ENCODE data around the gene M1AP. TPM values are rescaled to one million over a fixed set of nuclear protein-coding genes. Genes with fewer than 3 reads are reported as not detected.

M1AP gene
- total RNA-seq, 1 experiment from 2014 or later, result not detected

DNA sequence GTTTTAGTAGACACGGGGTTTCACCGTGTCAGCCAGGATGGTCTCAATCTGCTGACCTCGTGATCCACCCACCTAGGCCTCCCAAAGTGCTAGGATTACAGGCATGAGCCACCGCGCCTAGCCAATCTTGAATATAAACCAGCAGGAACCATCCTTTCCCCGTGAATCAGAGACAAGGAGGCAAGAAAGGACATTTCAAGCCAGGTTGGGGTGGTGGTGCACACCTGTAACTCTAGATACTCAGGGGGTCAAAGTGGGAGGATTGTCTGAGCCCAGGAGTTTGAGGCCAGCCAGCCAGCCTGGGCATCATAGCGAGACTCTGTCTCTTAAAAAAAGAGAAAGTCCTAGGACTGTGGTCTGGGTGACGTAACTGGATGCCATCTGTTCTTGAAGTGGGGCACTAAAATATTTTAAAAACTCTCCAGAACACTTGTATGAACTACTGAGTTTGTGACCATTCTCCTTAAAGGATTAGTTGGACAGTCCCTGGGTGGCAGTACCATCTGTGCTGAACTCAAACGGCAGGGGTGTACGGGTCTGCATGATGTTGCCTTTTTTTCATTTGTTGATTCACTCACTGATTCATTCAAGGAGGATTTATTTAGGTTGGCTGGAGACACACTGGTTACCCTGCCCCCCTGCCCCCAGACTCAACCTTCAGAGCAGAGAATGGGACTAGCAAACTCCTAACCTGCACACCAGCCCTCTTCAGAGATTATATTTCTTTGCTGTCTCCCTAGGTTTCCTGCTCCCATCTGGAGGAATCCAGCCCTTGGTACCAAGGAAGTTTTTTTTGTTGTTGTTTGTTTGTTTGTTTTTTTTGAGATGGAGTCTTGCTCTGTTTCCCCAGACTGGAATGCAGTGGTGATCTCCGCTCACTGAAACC lies 136.8 kb downstream of the M1AP start:
- Histone ChIP-seq H3K27ac (no peak overlapping the region), H3K27me3 (no peaks in the 10 kb centered on the region), H3K4me3 (no peak overlapping the region), H3K36me3 (no peaks in the 10 kb centered on the region), H3K9me3 (replicated peaks) (no peaks in the 10 kb centered on the region), H3K4me1 (peaks cover 8% of the 10 kb centered on the region; the same call in 1 of the 2 replicates)
- DNase-seq, result peak in 1 of 2 experiments; percentile 38

DNA sequence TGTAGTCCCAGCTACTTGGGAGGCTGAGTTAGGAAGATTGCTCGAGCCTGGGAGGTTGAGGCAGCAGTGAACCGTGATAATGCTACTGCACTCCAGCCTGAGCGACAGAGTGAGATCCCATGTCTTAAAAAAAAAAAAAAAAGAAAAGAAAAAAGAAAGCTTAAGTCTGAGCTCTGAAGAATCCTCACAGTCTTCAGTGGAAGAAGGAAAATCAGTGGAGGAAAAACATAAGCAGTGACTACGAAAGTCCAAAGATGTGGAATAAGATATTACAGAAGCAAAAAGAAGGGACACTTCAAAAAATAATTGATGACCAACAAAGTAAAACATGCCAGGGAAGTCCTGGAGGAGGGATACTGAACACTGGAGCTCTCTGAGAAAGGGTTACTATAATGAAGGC lies 137.9 kb downstream of the M1AP start:
- Histone ChIP-seq H3K9me3 (replicated peaks) (no peaks in the 10 kb centered on the region), H3K27ac (no peak overlapping the region), H3K27me3 (no peaks in the 10 kb centered on the region), H3K4me1 (peaks cover 8% of the 10 kb centered on the region; the same call in 1 of the 2 replicates), H3K4me3 (no peak overlapping the region), H3K36me3 (no peaks in the 10 kb centered on the region)
- DNase-seq, result no peak

DNA sequence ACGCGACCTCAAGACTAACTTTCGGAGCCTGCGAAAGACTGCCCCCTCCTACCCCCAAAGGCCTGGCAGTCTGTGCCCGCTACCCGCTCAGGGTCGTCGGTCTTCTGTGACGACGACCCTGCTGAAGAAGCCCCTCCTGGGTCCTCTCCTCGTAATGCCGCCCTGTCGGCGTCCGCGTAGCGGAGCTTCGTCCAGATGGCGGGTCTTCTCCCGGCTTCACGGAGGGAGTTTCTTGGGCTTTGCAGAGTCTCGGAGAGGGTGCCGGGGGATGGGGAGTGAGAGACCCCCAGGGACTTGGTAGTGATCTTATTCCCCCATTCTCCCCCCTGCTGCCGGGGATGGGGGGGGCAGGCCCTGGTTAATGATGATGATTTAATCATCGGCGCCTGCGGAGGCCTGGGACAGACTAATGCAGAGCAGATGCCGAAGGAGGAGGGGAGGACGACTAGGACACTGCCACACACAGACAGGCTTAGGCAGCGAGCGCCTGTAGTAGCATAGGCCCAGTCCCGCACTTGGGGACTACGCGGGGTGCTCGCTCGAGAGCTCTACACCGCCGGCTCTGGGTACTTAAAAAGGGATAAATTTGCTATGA lies 140.1 kb downstream of the M1AP start:
- DNase-seq, result peak; percentile 55 to 58
- Histone ChIP-seq H3K27me3 (no peaks in the 10 kb centered on the region), H3K4me1 (peaks cover 8% of the 10 kb centered on the region; the same call in 1 of the 2 replicates), H3K27ac (peak overlapping the region; percentile 95), H3K36me3 (no peaks in the 10 kb centered on the region), H3K9me3 (replicated peaks) (no peaks in the 10 kb centered on the region), H3K4me3 (peak overlapping the region; percentile 89)

Other genes starting within 250 kb of the M1AP start
- 0.43 and 0.48 TPM in 2 replicates for gene C2orf81, start 226.7 kb downstream of the M1AP start, total RNA-seq (2014; rRNA removed; shearing (Covaris generic))
- 28.3 and 33.1 TPM in 2 replicates for gene WDR54, start 226.6 kb downstream of the M1AP start, total RNA-seq (2014; rRNA removed; shearing (Covaris generic))
- 47.4 and 50.4 TPM in 2 replicates for gene RTKN, start 206.4 kb downstream of the M1AP start, total RNA-seq (2014; rRNA removed; shearing (Covaris generic))
- 9.0 and 14.2 TPM in 2 replicates for gene INO80B, start 193.2 kb downstream of the M1AP start, total RNA-seq (2014; rRNA removed; shearing (Covaris generic))
- gene WBP1, start 189.9 kb downstream of the M1AP start, total RNA-seq (2014; rRNA removed; shearing (Covaris generic)), result 40.7 and 40.8 TPM in 2 replicates
- 51.7 and 52.8 TPM in 2 replicates for gene MOGS, start 182.9 kb downstream of the M1AP start, total RNA-seq (2014; rRNA removed; shearing (Covaris generic))
- 49.6 and 62.0 TPM in 2 replicates for gene MRPL53, start 175.7 kb downstream of the M1AP start, total RNA-seq (2014; rRNA removed; shearing (Covaris generic))
- gene CCDC142, start 165.3 kb downstream of the M1AP start, total RNA-seq (2014; rRNA removed; shearing (Covaris generic)), result 22.0 and 24.0 TPM in 2 replicates
- gene TTC31, start 165.2 kb downstream of the M1AP start, total RNA-seq (2014; rRNA removed; shearing (Covaris generic)), result 14.9 and 21.0 TPM in 2 replicates
- 0.58 and 1.3 TPM in 2 replicates for gene LBX2, start 148.7 kb downstream of the M1AP start, total RNA-seq (2014; rRNA removed; shearing (Covaris generic))
- 23.8 and 30.5 TPM in 2 replicates for gene PCGF1, start 140.6 kb downstream of the M1AP start, total RNA-seq (2014; rRNA removed; shearing (Covaris generic))
- gene TLX2, start 133.9 kb downstream of the M1AP start, total RNA-seq (2014; rRNA removed; shearing (Covaris generic)), result not detected in 2 replicates
- 0.30 and 0.61 TPM in 2 replicates for gene DQX1, start 122.1 kb downstream of the M1AP start, total RNA-seq (2014; rRNA removed; shearing (Covaris generic))
- 125 and 132 TPM in 2 replicates for gene AUP1, start 118.6 kb downstream of the M1AP start, total RNA-seq (2014; rRNA removed; shearing (Covaris generic))
- 42.6 and 46.3 TPM in 2 replicates for gene HTRA2, start 118.4 kb downstream of the M1AP start, total RNA-seq (2014; rRNA removed; shearing (Covaris generic))
- 16.8 and 19.0 TPM in 2 replicates for gene LOXL3, start 94.4 kb downstream of the M1AP start, total RNA-seq (2014; rRNA removed; shearing (Covaris generic))
- 1.7 and 4.4 TPM in 2 replicates for gene DOK1, start 93.6 kb downstream of the M1AP start, total RNA-seq (2014; rRNA removed; shearing (Covaris generic))
- 3.9 and 5.6 TPM in 2 replicates for gene SEMA4F, start 5.9 kb upstream of the M1AP start, total RNA-seq (2014; rRNA removed; shearing (Covaris generic))
- gene HK2, start 185.8 kb upstream of the M1AP start, total RNA-seq (2014; rRNA removed; shearing (Covaris generic)), result 38.4 and 38.8 TPM in 2 replicates

Data from SJCRH30 (cell line).